Mammary epithelial cell (primary cell): Measurements from ENCODE around the gene DMD.

ENCODE experiments used
- EZH2 ChIP-seq: IDR thresholded peaks from 2 replicates; pipeline ENCODE4 v1.6.1; 2012; ENCODE audit warnings: low read length, inconsistent platforms, borderline replicate concordance
- TF ChIP-seq, protein P1 (sequence below), 2 donors: IDR thresholded peaks in 1 of 2; conservative IDR thresholded peaks in 1 of 2; 2 replicates each; pipeline ENCODE4 v1.5.1; 2011 to 2012; ENCODE audit warnings: inconsistent platforms in 2 of 2, low read length in 2 of 2, mild to moderate bottlenecking in 2 of 2, control low read depth in 1 of 2, low read depth in 1 of 2; ENCODE audit not compliant: insufficient read depth in 1 of 2; ENCODE audit errors: extremely low read depth in 1 of 2

DNA sequence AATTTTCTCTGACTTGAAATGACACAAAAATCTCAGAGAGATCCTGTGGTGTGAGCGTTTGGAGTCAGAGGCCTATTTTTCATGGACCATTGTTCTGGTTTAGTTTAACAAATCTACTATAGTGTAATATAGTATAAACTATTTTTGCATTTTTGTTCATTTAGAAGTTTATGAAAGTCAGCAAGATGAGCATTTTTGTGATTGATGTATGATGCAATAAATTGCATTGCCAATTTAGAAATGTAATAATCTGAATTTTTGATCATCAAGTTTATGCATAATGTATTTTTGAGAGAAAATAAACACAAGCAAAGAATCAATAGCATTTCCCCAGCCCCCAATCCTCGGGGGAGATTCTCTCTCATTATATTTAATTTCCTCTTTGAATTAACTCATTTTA is 1620.0 kb downstream of the DMD start:
- TF ChIP-seq, protein P1, sequence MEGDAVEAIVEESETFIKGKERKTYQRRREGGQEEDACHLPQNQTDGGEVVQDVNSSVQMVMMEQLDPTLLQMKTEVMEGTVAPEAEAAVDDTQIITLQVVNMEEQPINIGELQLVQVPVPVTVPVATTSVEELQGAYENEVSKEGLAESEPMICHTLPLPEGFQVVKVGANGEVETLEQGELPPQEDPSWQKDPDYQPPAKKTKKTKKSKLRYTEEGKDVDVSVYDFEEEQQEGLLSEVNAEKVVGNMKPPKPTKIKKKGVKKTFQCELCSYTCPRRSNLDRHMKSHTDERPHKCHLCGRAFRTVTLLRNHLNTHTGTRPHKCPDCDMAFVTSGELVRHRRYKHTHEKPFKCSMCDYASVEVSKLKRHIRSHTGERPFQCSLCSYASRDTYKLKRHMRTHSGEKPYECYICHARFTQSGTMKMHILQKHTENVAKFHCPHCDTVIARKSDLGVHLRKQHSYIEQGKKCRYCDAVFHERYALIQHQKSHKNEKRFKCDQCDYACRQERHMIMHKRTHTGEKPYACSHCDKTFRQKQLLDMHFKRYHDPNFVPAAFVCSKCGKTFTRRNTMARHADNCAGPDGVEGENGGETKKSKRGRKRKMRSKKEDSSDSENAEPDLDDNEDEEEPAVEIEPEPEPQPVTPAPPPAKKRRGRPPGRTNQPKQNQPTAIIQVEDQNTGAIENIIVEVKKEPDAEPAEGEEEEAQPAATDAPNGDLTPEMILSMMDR (conservative IDR thresholded peaks at IDR 0.05 in 1 of 2, IDR thresholded peaks at IDR 0.05 in 1 of 2; ENCODE audit: extremely low read depth in 1 of 2, insufficient read depth in 1 of 2, low read depth in 1 of 2, low read length in 2 of 2), result no peak
- no peak for TF ChIP-seq EZH2
